GM19328 (cell line): ENCODE measurements around the gene IRF8.
"Not testable (repeated sequence)": the region's sequence is repeated elsewhere in the genome, so short reads cannot be mapped to it uniquely, and the experiment has no call there.

ENCODE experiments used
- ATAC-seq: cut with Tn5 transposase; IDR thresholded peaks from one replicate; pipeline ENCODE4 v1.9.1; 2021; ENCODE audit warnings: mild to moderate bottlenecking, moderate library complexity; ENCODE audit not compliant: unreplicated experiment

IRF8 gene

DNA sequence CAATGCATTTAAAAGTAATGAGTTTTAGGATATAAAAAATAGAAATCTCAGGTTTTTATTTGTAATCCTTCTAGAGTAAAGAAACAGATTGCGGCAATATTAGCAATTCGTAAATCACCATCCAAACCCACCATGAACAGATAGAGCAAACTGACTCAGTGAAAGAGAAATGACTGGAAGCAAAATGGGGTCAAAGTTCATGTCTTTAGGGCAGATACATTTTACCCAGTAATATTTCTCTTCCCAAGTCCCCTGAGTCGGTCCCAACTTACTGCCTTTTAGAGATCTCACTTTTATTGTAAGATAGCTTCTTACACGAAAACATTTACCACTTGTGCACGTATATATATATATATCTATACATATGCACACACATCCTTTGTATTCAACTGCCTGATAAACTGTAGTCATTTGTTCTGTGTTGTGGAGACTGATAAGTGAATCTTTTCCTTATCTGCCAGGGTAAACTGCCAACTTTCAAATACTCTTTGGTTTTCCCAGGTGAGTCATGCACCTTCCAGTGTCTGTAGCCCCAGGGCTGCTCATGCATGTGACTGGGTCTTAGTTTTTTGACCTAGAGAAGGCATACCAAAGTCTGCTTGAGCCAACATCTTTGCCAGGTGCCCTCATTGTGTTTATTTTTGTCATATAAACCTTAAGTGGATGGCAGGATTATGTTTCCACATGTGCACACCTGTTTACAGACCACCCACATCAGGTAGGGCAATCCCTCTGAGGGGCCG lies 7.8 kb upstream of the IRF8 start:
- no peak for ATAC-seq

DNA sequence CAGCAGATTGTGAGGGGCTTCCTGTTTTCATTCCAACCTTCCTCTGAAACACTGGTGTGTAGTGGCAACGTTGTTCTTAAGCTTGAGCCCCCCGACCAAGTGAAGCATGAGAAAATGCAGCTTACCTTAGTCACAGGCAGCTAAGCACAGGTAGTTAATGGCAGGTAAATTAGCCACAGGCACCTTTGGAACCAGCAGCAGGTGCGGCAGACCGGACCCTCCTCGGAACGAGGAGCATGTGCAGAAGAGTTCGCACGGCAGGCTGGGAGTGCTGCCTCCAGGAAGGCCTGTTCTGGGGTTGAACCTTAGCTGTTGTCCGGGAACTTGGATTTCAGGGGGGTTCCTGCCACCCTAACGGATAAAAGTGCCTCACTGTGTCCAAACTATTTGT lies 7.2 kb upstream of the IRF8 start:
- ATAC-seq: no peak

DNA sequence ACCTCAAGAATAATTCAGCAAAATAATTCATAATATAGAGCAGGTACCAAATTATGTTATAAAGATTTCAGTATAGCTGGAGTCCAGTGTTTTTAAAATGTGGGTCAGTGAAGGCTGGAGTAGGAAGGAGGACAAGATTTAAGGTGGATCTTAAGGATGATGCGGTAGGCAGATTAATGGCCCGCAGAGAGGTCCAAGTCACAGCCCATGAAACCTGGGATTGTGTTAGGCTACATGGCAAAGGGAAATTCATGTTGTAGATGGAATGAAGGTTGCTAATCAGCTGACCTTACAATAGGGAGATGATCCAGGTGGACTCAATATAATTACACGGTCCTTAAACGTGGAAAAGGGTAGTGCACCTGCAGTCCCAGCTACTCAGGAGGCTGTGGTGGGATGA lies 6.2 kb upstream of the IRF8 start:
- no peak for ATAC-seq

DNA sequence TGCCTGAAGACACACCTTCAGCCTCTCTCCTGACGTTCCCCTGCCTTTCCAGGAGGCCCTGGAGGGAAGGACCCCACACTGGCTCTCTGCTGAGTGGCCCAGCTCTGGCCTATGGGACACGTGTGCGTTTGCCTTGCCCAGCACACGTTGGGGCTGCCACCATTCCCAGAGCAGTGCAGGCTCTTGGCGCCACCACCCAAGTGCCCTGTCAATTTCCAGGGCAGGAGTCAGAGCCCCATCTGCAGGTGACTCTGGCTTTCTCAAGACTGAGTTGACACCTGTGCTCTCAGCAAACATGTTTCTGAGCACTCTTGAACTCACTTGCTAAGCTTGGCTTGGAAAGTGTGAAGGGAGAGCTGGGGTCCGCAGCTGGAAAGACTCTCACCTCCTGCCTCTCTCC lies 4.7 kb upstream of the IRF8 start:
- no peak for ATAC-seq

DNA sequence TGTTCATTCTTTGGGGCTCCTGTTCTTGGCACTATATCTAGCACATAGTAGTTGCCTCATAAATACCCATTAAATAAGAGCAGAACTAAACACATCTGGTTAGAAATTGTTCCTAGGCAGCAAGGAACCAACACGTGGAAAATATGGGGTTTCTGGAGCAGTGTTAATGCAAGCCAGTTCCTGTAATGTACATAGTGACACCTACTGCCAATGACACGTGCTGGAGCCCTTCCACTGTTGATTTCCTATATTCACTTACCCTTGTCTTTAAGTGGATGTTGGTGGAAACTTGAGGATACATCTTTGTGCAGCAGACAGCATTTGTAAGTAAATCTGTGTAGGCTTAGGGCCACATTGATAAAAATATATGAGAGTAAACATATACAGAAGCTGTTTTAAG lies 1.6 kb upstream of the IRF8 start:
- no peak for ATAC-seq

DNA sequence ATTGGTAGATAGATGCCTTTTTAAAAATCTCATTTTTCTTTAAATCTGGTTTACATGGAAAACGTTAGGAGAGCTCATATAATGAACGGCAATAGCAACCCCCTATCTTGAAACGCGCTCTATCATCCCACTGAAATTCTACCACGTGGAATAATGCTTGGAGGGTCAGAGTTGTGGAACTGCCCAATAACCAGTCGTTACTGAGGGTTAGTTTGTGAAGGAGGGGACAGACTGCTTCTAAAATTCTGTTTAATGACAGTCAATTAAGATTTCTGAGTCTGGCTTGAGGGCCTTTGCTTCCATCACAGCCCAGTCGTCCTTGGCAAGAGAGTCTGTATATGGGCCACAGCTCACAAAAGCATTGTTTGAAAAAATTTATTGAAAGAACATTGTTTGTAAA lies 482 bp downstream of the IRF8 start:
- no peak for ATAC-seq

DNA sequence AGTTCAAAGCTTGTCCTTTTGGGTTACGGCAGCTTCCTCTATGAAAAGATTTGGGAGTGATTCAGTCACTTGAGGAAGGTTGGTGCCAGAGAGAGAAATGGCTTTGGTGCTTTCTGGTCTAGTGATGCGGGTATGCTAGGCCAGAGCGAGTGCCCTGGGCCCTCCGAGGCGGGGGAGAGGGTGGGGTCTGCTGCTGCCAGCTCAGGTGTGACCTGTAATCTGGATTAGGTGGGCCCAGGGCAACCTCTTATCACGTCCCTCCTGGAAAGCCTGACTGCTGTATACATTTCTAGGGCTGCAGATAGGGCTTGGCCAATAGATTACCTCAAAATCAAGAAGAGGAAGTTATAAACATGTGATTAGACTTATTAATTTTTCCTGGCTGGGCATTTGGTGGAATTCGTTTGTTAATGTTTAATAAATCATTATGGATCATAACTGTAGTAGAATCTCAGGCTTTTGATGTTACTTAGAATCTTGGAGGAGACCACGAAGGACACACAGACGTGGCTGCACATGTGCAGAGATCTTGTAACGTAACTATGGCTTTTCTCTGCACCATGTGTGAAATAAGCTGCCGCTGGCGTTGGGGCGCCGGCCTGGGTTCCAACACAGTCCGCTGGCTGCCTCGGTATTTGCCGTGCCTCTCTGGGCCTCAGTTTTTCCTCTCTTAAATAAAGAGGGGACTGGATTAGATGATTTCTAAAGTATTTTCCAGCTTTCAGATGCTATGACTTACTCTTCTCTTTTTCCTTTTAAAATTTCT lies 1.2 kb downstream of the IRF8 start:
- ATAC-seq: no peak

DNA sequence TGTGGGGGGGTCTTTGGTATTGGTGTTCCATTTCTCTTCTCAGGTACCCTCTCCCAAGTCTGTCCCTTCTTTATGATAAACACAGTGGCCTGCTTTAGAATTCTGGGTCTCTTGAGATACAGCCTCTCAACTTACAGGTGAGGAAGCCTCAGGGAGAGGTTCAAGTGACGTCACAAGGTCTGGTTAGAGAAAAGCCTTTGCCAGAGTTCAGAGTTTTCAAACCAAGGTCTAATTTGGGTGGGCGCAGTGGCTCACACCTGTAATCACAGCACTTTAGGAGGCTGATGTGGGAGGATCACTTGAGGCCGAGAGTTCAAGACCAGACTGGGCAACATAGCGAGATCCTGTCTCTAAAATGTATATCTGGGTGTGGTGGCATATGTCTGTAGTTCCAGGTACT lies 2.1 kb downstream of the IRF8 start:
- no peak for ATAC-seq

DNA sequence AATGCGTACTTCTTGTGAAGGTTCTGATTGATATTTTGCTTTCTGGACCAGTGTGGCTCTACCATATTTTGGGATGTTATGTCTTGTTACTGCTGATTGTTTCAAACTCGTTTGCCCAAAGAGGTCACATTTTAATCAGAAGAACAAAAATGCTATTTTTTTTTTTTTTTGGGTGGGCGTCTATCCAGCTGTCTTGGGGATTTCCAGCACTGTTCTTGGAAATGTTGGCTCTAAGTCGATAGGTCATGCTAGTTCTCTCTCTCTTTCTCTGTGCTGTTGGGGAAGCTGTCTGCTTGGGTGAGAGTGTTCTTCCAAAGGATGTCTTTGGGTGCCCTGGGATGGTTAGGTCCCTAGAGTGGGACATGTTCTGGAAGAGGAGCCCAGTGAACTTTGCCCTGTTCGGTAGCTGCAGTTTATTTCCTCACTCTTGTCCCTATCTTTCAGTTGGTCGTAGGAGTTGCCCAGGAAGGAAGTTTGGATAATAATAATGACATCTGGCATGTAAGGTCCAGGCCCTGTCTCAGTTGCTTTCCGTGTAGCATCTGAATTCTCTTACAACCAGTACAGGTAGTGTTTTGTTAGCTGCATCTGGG lies 2.9 kb downstream of the IRF8 start:
- ATAC-seq: no peak

DNA sequence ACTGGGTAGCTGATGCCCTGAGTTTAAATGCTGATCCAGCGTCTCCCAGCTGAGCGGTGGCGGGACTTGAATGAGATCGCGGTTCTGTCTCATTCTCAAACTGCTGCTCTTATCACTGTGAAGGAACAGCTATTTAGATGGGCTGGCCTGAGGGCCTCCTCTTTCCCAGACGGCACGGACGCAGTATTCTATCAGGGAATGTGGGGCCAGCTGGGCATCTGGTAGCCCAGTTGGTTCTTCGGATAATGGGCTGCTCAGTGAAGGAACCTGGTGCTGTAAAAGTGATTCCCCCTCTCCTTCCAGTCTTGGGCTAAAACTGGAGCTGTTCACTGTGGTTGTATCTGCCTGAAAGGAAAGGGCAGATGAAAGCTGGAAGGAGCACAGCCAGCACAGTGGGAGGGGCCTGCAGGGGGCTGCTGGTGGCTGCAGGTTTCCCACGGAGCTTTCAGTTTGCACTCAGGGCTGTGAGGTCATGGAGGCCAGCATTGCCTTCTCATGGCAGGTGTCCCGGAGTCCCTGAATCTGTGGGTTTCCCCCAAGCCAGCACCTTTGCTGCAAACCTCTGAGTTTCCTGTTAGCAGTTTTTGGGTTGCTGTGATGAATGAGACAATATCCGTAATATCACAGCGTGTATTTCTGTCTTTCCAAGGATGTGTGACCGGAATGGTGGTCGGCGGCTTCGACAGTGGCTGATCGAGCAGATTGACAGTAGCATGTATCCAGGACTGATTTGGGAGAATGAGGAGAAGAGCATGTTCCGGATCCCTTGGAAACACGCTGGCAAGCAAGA lies 3.6 kb downstream of the IRF8 start:
- ATAC-seq: peak; percentile 48

DNA sequence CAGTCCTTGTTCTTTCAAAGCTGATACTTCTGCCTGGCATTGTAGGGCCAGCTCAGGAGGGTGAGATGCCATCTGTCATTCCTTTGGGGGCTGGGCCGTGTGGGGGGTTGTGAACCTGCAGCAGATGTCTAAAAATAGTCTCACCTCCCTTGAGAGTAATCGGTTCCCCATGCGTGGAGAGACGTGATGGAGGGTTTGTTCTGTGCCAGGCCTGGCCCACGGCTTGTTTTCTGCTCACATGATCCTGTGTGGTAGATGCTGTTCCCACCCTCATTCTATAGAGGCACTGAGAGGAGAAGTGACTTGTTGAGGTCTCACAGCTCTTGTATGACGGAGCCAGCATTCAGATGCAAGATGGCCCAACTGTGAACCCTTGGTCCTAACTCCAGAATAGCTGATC lies 4.6 kb downstream of the IRF8 start:
- ATAC-seq: no peak

DNA sequence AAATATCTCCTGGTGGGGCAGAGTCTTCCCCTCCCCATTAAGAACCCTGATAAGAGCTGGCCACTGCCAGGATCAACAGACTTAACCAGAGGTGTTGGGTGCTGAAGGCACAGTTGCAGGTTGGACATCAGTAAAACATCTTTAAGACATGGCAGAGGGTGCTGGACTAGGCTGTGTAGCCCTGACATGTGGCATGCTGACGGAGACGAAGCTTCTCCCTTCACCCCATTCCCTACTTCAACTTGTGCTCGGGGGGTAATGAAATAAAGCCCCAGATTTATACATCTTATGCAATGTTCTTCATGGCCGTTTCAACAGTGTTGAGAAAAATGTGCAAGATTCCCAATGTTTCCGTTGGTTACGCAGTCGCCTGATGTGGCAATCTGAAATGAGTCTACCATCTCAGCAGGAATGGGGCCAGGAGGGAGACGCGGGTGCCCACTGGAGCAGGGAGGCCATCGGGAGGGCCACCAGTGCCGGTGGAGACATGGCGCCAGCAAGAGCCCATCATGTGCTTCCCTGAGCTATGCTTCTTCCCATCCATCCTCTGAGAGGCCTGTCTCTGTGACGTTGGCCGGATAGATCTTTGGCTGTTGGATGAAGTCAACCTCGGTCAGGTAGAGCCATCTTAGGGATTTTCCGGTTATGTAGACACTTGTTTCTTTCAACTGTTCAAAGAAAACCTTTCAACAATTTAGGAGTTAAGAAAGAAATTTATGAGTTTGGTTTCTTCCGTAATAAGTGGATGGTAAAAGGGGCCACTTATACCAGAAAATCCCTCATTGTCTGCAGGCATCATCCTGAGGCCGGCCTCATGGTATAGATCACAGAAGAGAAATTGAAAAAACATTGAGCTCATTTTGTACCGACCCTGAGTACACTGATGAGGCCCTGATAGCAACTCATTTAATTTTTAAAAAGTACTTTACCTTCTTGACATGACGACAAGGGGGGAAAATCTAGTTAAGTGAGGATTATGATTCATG lies 6.4 kb downstream of the IRF8 start:
- no peak for ATAC-seq

DNA sequence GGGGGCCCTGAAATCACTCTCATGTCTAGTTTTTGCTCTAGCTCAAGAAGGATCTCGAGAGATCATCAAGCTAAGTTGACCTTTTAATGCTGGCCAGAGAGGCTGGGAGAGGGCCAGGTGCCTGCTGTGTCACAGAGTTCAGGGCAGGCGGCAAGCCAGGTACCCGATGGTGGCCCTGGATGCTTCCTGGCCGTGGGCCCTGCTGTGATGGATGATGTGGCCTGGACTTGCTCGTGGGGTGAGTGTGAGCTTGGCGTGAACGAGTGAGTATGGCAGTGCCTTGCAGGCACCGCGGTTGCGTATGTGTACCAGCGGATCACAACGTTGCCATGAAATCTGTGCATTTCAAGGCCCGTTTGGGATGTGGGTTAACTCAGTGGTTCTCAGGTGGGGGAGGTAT lies 7.4 kb downstream of the IRF8 start:
- ATAC-seq: no peak

DNA sequence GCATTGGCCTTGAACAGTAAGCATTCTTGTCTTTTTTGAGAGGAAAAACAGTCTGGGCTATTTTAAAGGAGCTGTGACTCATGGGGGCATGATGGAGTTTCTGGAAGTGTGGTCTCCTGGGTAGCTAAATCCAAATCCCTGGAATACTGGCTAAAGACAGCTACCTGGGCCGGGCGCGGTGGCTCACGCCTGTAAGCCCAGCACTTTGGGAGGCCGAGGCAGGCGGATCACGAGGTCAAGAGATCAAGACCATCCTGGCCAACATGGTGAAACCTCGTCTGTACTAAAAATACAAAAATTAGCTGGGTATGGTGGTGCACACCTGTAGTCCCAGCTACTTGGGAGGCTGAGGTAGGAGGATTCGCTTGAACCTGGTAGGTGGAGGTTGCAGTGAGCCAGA lies 8.3 kb downstream of the IRF8 start:
- ATAC-seq: not testable (repeated sequence)

DNA sequence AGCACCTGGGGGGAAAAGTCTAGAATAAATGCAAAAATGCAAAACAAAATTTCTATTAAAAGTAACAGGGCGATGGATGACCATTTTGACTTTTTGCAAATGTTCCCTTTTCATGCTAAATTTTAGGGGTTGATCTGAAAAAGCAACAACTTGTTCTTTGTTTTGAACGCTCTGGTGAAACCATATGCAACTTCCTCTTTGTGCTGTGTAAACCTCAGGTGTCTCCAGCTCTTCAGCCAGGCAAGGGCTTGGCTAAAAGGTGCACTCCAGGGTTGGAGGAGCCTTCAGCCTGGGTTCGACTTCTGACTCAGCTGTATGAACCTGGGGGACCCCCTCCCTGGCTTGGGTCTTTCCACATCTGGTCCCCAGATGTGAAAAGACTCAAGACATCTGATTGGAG lies 9.5 kb downstream of the IRF8 start:
- ATAC-seq: no peak

DNA sequence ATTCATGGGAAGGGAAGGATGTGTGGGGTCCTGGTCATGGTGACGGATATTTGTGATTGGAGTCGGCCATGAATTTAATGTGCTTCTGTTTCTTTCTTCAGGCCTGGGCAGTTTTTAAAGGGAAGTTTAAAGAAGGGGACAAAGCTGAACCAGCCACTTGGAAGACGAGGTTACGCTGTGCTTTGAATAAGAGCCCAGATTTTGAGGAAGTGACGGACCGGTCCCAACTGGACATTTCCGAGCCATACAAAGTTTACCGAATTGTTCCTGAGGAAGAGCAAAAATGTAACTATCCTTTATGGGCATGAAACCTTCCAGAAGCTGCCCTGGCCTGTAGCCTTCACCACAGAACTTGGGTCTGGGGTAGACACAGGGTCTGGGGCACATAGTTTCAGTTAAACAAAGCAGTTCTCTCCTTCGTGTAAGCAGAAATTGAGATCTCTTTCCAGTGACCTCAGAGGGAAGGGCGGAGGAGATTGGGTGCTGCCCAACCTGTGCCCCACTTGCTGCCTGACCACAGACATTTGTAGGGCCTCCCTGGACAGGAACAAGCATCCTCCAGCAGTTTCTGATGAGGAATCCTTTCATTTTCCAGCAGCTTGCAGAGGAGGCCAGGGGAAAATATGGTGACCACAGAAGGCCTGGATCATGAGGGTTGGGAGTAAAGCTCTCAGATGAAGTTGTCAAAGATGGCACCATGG lies 10.1 kb downstream of the IRF8 start:
- ATAC-seq: no peak

DNA sequence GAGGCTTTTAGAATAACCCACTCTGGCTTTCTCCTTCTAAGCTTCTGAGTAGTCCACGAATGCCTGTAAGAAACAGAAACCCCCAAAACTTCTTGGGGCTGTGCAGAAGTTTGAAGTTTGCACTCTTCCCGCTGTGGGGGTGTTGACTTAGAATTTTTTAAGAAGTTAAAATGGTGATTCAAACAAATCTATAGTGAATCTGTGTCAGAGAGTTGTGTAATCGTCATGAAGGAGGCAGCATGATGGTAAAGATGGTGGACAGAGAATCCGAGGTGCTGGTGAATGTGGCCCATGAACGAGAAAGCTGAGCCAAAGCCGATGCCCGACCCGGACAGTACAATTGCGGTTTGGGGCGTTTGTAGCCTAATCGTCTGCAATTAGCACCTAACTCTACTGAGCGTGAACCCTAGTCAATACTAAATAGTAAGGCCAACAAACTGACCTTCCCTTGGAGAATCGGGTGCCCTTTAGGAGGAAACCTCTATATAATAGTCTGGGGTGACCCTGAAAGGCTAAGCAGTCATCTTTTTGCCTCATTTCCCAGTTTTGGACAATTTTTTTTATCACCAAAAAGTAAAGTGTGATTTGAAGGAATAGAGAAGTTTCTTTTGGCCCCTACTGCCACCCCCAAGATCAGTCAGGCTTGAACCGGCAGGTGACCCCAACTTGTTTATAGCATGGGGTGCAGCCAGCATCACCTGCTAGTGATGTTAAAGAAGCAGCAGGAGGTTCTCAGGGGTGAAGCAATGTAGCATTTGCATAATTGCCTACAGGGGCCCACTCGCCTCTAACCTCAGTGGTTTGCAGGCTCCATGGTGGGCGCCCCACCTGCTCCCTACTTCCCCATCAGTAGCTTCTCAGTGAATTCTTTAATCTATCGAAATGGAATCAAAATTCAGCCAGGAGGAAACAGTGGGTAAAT lies 11.2 kb downstream of the IRF8 start:
- ATAC-seq: no peak

DNA sequence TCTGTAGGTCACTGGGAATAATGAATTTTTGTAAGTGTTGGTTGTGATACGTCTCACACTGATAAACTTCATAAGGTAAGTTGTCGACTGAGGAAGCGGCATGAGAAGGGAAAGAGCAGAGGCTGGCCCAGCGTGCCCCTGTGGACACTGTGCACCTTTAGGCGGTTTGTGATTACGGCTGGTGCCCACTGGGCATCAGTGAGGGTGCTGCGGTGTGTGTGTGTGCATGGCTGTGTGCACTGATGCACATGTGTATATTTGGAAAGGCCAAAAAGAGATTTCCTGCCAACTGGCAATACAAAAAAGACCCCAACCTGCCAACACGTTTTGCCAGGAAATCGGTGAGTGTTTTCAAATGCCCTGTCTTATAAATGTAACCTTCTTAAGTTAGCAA lies 11.9 kb downstream of the IRF8 start:
- ATAC-seq: no peak
